ENCODE results near the gene LRRC27.
A peak's percentile ranks its signal among the peaks of the same experiment; 100 is the strongest.

The LRRC27 gene

GRCh38 chr10:132405463-132405991 lies 73.5 kb downstream of the LRRC27 start:
- DNase-seq: no peak

GRCh38 chr10:132406181-132406580 lies 74.2 kb downstream of the LRRC27 start:
- no peak for DNase-seq

- DNase-seq: no peak
These were observed 74.8 kb downstream of the LRRC27 start for GRCh38 chr10:132406750-132407149.

GRCh38 chr10:132407243-132407746 lies 75.3 kb downstream of the LRRC27 start:
- no peak for DNase-seq

GRCh38 chr10:132407846-132408278 lies 75.9 kb downstream of the LRRC27 start:
- no peak for DNase-seq

- DNase-seq: no peak
These were observed 76.4 kb downstream of the LRRC27 start for GRCh38 chr10:132408367-132408781.

- DNase-seq: no peak
These were observed 77.1 kb downstream of the LRRC27 start for GRCh38 chr10:132408823-132409666.

GRCh38 chr10:132409667-132410028 lies 77.7 kb downstream of the LRRC27 start:
- no peak for DNase-seq

- no peak for DNase-seq
These were observed 78.2 kb downstream of the LRRC27 start for GRCh38 chr10:132410056-132410778.

DNA sequence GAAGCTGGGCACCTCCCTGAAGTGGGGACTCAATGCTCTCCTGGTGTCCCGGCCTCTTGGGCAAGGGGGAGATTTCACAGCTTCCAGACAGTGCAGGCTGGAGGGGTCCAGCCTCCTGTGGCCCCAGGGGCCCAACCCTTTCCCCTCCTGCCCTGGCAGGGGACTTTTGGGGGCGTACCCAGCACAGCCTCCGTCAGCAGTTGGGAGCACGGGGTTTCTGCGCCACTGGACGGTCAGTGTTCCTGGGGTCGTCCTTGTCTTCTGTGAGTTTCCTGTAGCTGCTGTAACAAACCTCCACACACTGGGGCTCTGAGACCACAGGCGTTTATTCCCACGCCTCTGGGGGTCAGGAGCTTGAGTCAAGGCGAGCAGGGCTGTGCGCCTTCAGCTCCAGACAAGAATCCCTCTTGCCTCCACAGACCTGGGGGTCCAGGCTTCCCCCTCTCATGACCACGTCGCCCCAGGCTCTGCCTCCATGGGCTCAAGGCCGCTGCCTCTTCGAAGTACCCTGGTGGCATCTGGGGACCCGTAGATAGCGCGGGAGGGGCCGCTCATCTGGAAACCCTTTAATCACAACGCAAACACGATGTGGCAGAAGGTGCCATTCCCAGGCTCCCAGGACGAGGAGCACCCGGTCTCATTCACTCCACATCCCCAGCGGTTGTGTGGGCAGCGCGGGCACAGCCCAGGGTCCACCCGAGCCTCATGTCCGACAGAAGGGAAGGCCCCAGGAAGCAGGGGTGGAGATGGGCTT lies 79.0 kb downstream of the LRRC27 start:
- no peak for DNase-seq

DNA sequence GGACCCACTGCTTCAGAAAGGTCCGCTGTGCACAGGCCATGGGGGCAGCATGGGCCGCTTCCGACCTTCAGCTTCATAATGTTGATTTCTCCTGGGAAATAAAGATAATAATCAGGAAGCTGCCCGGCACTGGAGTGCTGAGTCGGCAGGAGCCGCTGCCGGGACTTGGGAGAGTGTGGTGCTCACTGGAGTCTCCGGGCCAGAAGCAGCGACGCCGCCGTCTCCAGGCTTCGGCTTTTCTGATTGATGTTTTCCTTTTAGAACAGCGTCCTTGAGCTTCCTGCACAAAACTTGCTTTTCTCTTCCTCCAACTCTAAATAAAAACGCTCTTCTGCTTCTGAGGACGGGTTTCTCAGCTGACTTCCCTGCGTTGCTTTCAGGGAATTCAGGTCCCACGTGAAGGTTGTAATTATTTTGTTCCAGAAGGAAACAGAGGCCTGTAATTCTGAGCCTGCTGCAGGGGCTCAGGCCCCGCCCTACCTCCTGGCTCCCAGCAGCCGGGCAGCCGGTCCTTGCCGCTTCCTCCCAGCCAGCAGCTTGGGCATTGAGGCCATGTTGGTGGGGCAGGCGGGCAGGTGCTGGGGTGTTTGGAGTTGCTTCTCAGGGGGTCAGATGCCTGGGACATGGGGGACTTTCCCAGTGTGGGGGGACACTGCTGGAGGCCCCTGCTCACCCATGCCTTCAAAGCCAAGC lies 79.7 kb downstream of the LRRC27 start:
- DNase-seq: peak; percentile 61

DNA sequence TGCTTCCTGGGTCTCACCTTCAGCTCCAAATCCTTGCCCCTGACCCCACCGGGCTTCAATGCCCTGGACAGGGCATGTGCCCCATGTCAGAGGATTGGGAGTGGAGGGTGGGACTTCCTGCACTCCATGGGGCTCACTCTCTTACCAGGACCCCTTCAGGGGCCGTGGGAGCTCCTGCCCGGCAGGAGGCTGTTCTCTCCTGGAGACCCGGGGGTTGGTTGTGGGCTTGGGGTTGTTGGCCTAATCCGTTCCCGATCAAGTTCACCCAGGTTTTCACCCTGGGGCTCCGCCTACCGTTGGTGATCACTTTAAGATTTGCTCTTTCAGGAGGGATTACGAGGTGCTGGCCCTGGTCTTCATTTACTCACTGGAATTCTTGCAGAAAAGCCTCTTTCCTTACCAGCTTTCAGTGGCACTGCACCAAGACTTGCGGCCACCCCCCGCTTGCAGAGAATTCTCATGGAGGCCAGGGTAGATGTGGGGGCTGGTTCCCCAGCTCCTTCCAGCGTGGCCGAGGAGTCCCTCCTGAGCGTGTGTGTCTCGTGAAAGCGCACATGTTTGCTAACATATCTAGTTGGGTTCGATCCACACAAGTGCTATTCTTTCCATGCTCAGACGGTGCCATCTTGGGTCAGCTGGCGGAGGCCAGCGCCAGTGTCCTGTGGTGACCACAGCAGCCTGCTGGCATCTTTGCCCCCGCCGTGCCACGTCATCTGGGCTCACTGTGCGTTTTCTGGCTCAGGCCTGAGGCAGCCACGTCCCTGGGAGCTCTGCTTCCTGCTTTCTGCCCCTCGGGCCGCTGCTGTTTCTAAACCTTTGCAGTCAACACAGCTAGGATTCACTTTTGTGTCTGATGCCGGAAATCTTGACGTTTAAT lies 80.6 kb downstream of the LRRC27 start:
- DNase-seq: no peak

DNA sequence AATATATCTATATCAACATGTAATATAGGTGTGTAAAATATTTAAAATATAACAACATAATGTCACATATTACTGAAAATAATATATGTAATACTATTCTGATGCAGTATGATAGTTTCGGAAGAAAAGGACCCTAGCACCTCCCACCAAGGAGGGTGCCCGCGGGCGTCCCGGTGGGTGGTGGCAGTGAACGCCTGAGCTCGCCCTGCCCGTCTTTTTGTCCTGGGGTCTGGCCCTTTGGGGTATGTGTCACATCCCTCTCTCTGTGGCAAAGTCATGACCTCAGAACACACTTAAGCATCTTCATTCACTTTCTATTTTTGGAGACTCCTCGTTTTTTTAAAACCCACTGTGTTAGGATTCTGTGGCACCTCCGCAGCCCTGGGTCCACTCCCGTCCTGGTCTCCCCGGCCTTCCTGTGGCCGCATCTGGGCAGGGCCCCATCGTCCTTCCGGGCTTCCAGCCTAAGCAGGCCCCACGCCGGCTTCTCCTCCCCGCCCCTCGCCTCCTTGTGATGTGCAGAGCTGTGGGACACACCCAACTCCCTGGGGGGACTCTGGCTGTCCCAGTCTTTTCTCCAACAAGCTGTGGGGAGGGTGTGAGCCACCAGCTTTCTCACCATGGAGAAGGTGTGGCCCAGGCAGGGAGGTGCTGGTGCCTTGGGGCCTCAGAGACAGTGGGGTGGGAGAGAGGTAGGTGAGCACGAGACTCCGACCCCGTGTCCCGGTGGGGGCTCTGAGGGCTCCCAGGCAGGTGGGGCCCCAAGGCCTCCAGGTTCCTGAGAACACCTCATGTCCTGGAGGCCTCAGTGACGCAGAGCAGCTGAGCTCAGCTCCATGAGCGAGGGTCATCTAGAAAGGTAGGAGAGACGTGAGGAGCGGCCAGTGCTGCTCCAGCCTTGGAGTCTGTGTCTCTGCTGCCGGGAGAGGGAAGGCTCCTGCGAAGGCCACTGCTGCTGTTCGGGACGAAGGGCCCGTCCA lies 81.5 kb downstream of the LRRC27 start:
- no peak for DNase-seq

- DNase-seq: no peak
These were observed 82.5 kb downstream of the LRRC27 start for GRCh38 chr10:132414402-132415016.

DNA sequence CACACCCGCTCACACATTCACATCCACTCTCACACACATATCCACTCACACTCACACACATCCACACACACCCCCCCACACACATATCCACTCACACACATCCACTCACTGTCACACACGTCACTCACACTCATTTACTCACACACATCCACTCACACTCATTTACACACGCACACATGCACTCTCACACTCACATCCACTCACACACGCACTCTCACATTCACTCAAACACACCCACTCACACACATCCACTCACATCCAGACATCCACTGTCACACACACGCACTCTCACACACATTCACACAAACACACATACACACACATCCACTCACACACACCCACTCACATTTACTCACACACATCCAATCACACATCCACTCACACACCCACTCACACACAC lies 83.3 kb downstream of the LRRC27 start:
- no peak for DNase-seq

GRCh38 chr10:132415956-132416355 lies 84.0 kb downstream of the LRRC27 start:
- DNase-seq: no peak

DNA sequence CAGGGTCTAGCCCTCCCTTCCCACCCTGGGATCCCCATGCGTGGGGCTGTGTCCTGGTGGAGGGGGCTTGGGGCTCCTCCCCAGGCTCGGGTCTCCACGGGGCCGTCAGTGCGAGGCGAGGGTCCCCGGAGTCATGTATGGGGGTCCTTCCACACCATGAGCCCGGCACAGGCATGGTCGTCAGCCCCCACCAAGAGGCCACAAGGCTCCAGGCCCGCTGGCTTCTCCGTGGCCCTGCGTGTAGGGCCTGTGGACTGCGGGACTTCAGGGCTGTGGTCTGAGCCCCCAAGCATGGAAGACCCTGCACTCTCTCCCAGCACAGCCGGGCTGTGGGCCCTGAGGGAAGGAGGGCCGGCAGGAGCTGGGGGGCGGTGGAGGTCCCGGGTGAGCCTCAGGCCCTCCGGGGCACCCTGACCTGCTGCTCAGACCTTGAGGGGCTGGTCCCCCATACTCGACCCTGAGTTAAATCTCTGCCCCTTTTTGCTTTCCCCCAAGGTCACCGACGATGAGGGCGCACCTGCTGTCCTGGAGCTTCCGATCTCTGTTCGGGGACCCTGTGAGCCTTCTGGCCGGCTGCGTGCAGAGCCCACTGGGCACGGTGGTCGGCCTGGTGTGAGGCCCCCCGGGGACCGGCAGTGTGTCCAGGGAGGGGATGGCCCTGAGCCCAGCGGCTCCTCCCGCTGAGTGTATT lies 84.7 kb downstream of the LRRC27 start:
- no peak for DNase-seq

DNA sequence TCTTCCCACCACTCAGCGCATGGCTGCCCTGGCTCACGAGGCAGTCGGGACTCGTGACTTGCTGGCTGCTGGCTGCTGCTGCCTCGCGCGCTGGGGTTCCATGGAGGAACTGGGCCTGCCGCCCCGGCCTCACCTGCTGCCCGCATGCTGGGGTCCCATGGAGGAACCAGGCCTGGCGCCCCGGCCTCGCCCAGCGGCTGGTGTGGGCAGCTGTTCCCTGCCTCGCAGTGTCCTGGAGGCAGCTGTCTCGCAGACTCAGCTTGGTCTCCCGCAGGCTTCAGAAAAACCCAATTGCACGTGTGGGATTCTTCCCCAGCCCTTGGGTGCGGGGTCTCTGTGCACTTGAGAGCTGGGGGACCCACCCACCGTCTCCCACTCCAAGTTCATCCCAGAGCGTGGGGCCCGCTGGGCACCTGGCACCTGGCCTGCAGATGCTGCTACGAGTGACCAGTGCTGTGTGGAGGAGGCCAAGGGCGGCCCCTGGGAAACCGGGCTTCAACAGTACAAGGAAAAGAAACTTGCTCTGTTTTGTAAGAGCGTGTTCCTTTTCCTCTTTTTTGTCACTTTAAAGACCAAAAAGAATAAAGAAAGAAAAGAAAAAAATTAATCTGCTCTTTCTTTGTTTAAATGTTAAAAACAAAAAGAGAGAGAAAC lies 85.4 kb downstream of the LRRC27 start:
- no peak for DNase-seq
